GM12878 (cell line): Measurements from ENCODE around the gene CASQ1. TPM values are rescaled to one million over a fixed set of nuclear protein-coding genes. Genes with fewer than 3 reads are reported as not detected.

Experiments
- ATAC-seq: fragments of 200-7000 bp; cut with Tn5 transposase; 3 replicates; pipeline ENCODE4 v1.9.1; 2020; ENCODE audit warnings: mild to moderate bottlenecking, moderate library complexity
- BruUV-seq: library from RNA; stranded (reverse); fragments of 400-500 nt; replicated peaks from 2 replicates; lab custom pipeline; 2021; lab: Mats Ljungman, UMichigan
- CTCF ChIA-PET: fragments of 300-600 bp; sonication (Branson Sonifier 250); formaldehyde crosslinking; extraction: SDS; loops from one replicate; lab custom pipeline; 2021; ENCODE audit warnings: inconsistent platforms; lab: Yijun Ruan, JAX
- POLR2A ChIA-PET: fragments of 350-600 bp; formaldehyde crosslinking; extraction: SDS; loops from one replicate; lab custom pipeline; 2021; ENCODE audit warnings: inconsistent platforms; lab: Charles Lee
- RAD21 ChIA-PET: fragments of 300-600 bp; sonication (Branson Sonifier 250); formaldehyde crosslinking; loops from one replicate; lab custom pipeline; 2023; ENCODE audit warnings: antibody characterized with exemption; ENCODE audit not compliant: unreplicated experiment; lab: Charles Lee
- SMC1A ChIA-PET: fragments of 300-600 bp; sonication (Branson Sonifier 250); formaldehyde crosslinking; loops from one replicate; lab custom pipeline; 2023; ENCODE audit not compliant: unreplicated experiment, uncharacterized antibody; lab: Charles Lee
- DNase-seq: peaks from one replicate; pipeline ENCODE4 v3.0.0-alpha.2; 2011; ENCODE audit warnings: low read depth, low spot score
- FAIRE-seq: peaks from 3 replicates; lab custom pipeline; 2011; peaks lifted over from hg19 to GRCh38; lab: Jason Lieb, UNC
- H2AFZ ChIP-seq: 2 replicates; pipeline ENCODE4 v1.6.0; 2011; ENCODE audit warnings: low read depth, low read length, control low read depth; ENCODE audit not compliant: control insufficient read depth
- H3K27ac ChIP-seq: 2 replicates; pipeline ENCODE4 v1.5.1; 2011; ENCODE audit warnings: control low read depth; ENCODE audit not compliant: control insufficient read depth, insufficient read depth
- H3K27me3 ChIP-seq, 2 experiments: replicated peaks in 1 of 2; 2 replicates each; pipeline versions ENCODE4 v1.6.0 to v1.6.1; 2011; ENCODE audit warnings: low read length in 1 of 2; ENCODE audit not compliant: control insufficient read depth in 2 of 2, insufficient read depth in 2 of 2
- H3K36me3 ChIP-seq, 2 experiments: 2 replicates each; pipeline ENCODE4 v1.5.1; 2011; ENCODE audit warnings: low read length in 1 of 2; ENCODE audit not compliant: control insufficient read depth in 2 of 2, insufficient read depth in 2 of 2
- H3K4me1 ChIP-seq: 2 replicates; pipeline ENCODE4 v1.6.1; 2011; ENCODE audit warnings: mild to moderate bottlenecking, low read length, moderate library complexity, mixed read lengths; ENCODE audit not compliant: control insufficient read depth, insufficient read depth
- H3K4me2 ChIP-seq: 2 replicates; pipeline ENCODE4 v1.6.0; 2011; ENCODE audit warnings: control low read depth; ENCODE audit not compliant: control insufficient read depth, insufficient read depth
- H3K4me3 ChIP-seq: fragments of 200-600 bp; sonication (generic); 2 replicates; pipeline ENCODE4 v1.5.1; 2016
- H3K79me2 ChIP-seq: 2 replicates; pipeline ENCODE4 v1.6.0; 2011; ENCODE audit warnings: low read length; ENCODE audit not compliant: control insufficient read depth, insufficient read depth
- H3K9ac ChIP-seq: 2 replicates; pipeline ENCODE4 v1.8.0; 2011; ENCODE audit warnings: low read length, control low read depth, mixed read lengths; ENCODE audit not compliant: control insufficient read depth, insufficient read depth
- H3K9me3 ChIP-seq: replicated peaks from 3 replicates; pipeline ENCODE4 v1.5.1; 2011; ENCODE audit warnings: mild to moderate bottlenecking, low read length; ENCODE audit not compliant: control insufficient read depth, insufficient read depth
- H4K20me1 ChIP-seq: 2 replicates; pipeline ENCODE4 v1.6.0; 2011; ENCODE audit not compliant: control insufficient read depth, insufficient read depth
- EED ChIP-seq: sonication (generic); IDR thresholded peaks from 2 replicates; pipeline ENCODE4 v1.6.1; 2016; ENCODE audit warnings: antibody characterized with exemption, low read depth
- EGR1 ChIP-seq, 2 experiments: IDR thresholded peaks; 1 replicate in 1 of 2; 2 replicates in 1 of 2; pipeline ENCODE4 v1.6.1; 2011 to 2012; ENCODE audit warnings: low read depth in 2 of 2, low read length in 2 of 2, borderline replicate concordance in 1 of 2, mild to moderate bottlenecking in 1 of 2, moderate library complexity in 1 of 2
- KDM1A ChIP-seq: fragments of 200-600 bp; sonication (generic); IDR thresholded peaks from 2 replicates; pipeline ENCODE4 v1.6.1; 2016; ENCODE audit warnings: borderline replicate concordance
- NFIC ChIP-seq: IDR thresholded peaks from 2 replicates; pipeline ENCODE4 v1.6.1; 2012; ENCODE audit warnings: low read depth, mild to moderate bottlenecking, inconsistent platforms, low read length, moderate library complexity
- NR2C1 ChIP-seq: fragments of 450-650 bp; IDR thresholded peaks from 2 replicates; pipeline ENCODE4 v1.6.1; 2017; ENCODE audit warnings: antibody characterized with exemption, mild to moderate bottlenecking, moderate library complexity
- RAD51 ChIP-seq: fragments of 450-650 bp; IDR thresholded peaks from 2 replicates; pipeline ENCODE4 v1.6.1; 2016; ENCODE audit warnings: moderate library complexity, mild to moderate bottlenecking, inconsistent platforms
- SPI1 ChIP-seq: IDR thresholded peaks from 2 replicates; pipeline ENCODE4 v1.6.1; 2011; ENCODE audit warnings: low read depth, mild to moderate bottlenecking, low read length, moderate library complexity, borderline replicate concordance; ENCODE audit not compliant: insufficient read depth
- ZNF217 ChIP-seq: fragments of 450-650 bp; IDR thresholded peaks from 2 replicates; pipeline ENCODE4 v1.6.1; 2017; ENCODE audit warnings: antibody characterized with exemption, mild to moderate bottlenecking
- ZNF24 ChIP-seq: fragments of 450-650 bp; IDR thresholded peaks from 2 replicates; pipeline ENCODE4 v1.6.1; 2017; ENCODE audit warnings: antibody characterized with exemption, mild to moderate bottlenecking
- WGBS: methylation state at CpG from one replicate; pipeline ENCODE4 v1.1.6; 2016; ENCODE audit warnings: low lambda C conversion rate; ENCODE audit not compliant: insufficient replicate concordance, insufficient coverage; ENCODE audit errors: missing lambda C conversion rate; 5-methylcytosine and 5-hydroxymethylcytosine counted together
- in situ Hi-C: fragments of 300-500 bp; cut with MboI; formaldehyde crosslinking; loops from 9 replicates; pipeline ENCODE4 v1.14.3; 2018; ENCODE audit warnings: mixed read lengths
- intact Hi-C: fragments of 100-400 bp; cut with micrococcal nuclease; formaldehyde crosslinking; loops from one replicate; pipeline ENCODE4 v1.14.2; 2022; ENCODE audit not compliant: unreplicated experiment
- polyA plus RNA-seq, 11 experiments: library from polyadenylated mRNA; depleted of rRNA in 4 of 11; unstranded in 6 of 11; stranded (reverse) in 5 of 11; fragments of >200 nt; fragmentation: Nextera tagmentation in 4 of 11; fragmentation: Illumina TruSeq in 1 of 11; extraction: Ambion mirVana in 4 of 11; extraction: Trizol in 1 of 11; gene quantifications; 1 replicate in 1 of 11; 2 replicates in 10 of 11; pipeline versions ENCODE4 v1.2.1 to v1.2.3, GENCODE V29; 2011 to 2016; ENCODE audit warnings: inconsistent platforms in 2 of 11, missing spikeins in 2 of 11, low read depth in 1 of 11
- total RNA-seq, 4 experiments: library from RNA; depleted of rRNA in 3 of 4; stranded (reverse); fragments of >200 nt in 3 of 4; fragmentation: Illumina TruSeq in 1 of 4; extraction: Trizol in 1 of 4; gene quantifications; 2 replicates each; pipeline versions ENCODE4 v1.2.1 to v1.2.3, GENCODE V29; 2013 to 2021
- TF ChIP-seq, protein P1 (sequence below): IDR thresholded peaks from 2 replicates; pipeline ENCODE4 v1.6.1; 2011; ENCODE audit warnings: borderline replicate concordance, low read depth, mild to moderate bottlenecking, moderate library complexity, low read length; ENCODE audit not compliant: insufficient read depth, poor library complexity, severe bottlenecking
- TF ChIP-seq, protein P2 (sequence below): fragments of 450-650 bp; formaldehyde crosslinking; IDR thresholded peaks from 2 replicates; pipeline ENCODE4 v1.4.0; 2022; ENCODE audit warnings: mild to moderate bottlenecking, moderate library complexity
- TF ChIP-seq, protein P3 (sequence below): fragments of 450-650 bp; IDR thresholded peaks from 2 replicates; pipeline ENCODE4 v1.6.1; 2016; ENCODE audit warnings: mild to moderate bottlenecking
- TF ChIP-seq, protein P4 (sequence below): fragments of 450-650 bp; IDR thresholded peaks from 2 replicates; pipeline ENCODE4 v1.6.1; 2017; ENCODE audit warnings: mild to moderate bottlenecking, moderate library complexity

The CASQ1 gene
- total and polyA plus RNA-seq, 10 of the 15 experiments (the other 5 are each of a cell fraction or from before 2014, with no cell fraction given): 0.10 to 0.77 (median 0.34) TPM

DNA sequence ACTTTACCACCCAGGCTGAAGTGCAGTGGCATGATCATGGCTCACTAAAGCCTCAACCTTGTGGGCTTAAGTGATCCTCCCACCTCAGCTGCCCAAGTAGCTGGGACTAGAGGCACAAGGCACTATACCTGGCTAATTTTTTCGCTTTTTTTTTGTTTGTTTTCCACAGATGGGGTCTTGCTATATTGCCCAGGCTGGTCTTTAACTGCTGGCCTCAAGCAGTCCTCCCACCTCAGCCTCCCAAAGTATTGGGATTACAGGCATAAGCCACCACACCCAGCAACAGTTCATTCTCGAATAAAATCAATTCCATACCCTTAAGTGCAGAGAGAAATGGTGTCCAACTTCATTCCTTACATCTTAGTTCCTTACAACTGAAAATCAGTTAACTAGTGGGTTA is 47.2 kb downstream of the CASQ1 start:
- Histone ChIP-seq H2AFZ (no peak overlapping the region), H3K9ac (no peak overlapping the region), H3K79me2 (no peaks in the 10 kb centered on the region; the same call in 1 of the 2 replicates), H3K4me3 (no peak overlapping the region), H3K27me3 (no peaks in the 10 kb centered on the region), H3K36me3 (peaks cover 9 to 27% of the 10 kb centered on the region in 2 experiments), H3K4me1 (peaks cover 4% of the 10 kb centered on the region; the same call in 1 of the 2 replicates), H4K20me1 (no peaks in the 10 kb centered on the region), H3K9me3 (no peaks in the 10 kb centered on the region), H3K4me2 (no peak overlapping the region), H3K27ac (peak overlapping the region; percentile 22)
- ATAC-seq (no peak), DNase-seq (no peak), FAIRE-seq (no peak)
- POLR2A ChIA-PET: no interaction called here
- RAD21 ChIA-PET: interaction anchor here (1.5 to 6.3 kb wide), 3 partner anchors 14 to 54 kb away, joined by 6 to 31 read pairs (median 6); no protein-coding TSS in a partner anchor
- CTCF ChIA-PET: interaction anchor here (1.1 to 7.2 kb wide), 8 partner anchors 15 to 191 kb away, joined by 3 to 116 read pairs (median 6); no protein-coding TSS in a partner anchor
- SMC1A ChIA-PET: interaction anchor here (1.4 to 5.8 kb wide), 3 partner anchors 9 to 45 kb away, joined by 5 to 19 read pairs (median 18); no protein-coding TSS in a partner anchor
- WGBS: 98% methylated on average over 2 of the region's 2 CpGs
- intact Hi-C loops: no loop called here
- no TSS peak for BruUV-seq
- in situ Hi-C loops: no loop called here
- TF ChIP-seq ZNF24: no peak
- no peak for TF ChIP-seq RAD51
- no peak for TF ChIP-seq KDM1A
- TF ChIP-seq, protein P1, sequence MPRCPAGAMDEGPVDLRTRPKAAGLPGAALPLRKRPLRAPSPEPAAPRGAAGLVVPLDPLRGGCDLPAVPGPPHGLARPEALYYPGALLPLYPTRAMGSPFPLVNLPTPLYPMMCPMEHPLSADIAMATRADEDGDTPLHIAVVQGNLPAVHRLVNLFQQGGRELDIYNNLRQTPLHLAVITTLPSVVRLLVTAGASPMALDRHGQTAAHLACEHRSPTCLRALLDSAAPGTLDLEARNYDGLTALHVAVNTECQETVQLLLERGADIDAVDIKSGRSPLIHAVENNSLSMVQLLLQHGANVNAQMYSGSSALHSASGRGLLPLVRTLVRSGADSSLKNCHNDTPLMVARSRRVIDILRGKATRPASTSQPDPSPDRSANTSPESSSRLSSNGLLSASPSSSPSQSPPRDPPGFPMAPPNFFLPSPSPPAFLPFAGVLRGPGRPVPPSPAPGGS: no peak
- TF ChIP-seq ZNF217: no peak
- TF ChIP-seq NR2C1: no peak
- no peak for TF ChIP-seq EGR1 (IDR thresholded peaks at IDR 0.05; ENCODE audit: borderline replicate concordance in 1 of 2, low read depth in 2 of 2, low read length in 2 of 2)
- no peak for TF ChIP-seq NFIC
- TF ChIP-seq SPI1: no peak
- no peak for TF ChIP-seq EED
- TF ChIP-seq, protein P2, sequence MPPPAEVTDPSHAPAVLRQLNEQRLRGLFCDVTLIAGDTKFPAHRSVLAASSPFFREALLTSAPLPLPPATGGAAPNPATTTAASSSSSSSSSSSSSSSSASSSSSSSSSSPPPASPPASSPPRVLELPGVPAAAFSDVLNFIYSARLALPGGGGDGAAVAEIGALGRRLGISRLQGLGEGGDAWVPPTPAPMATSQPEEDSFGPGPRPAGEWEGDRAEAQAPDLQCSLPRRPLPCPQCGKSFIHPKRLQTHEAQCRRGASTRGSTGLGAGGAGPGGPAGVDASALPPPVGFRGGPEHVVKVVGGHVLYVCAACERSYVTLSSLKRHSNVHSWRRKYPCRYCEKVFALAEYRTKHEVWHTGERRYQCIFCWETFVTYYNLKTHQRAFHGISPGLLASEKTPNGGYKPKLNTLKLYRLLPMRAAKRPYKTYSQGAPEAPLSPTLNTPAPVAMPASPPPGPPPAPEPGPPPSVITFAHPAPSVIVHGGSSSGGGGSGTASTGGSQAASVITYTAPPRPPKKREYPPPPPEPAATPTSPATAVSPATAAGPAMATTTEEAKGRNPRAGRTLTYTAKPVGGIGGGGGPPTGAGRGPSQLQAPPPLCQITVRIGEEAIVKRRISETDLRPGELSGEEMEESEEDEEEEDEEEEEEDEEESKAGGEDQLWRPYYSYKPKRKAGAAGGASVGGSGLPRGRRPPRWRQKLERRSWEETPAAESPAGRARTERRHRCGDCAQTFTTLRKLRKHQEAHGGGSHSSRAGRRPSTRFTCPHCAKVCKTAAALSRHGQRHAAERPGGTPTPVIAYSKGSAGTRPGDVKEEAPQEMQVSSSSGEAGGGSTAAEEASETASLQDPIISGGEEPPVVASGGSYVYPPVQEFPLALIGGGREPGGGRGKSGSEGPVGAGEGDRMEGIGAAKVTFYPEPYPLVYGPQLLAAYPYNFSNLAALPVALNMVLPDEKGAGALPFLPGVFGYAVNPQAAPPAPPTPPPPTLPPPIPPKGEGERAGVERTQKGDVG: no peak
- TF ChIP-seq, protein P3, sequence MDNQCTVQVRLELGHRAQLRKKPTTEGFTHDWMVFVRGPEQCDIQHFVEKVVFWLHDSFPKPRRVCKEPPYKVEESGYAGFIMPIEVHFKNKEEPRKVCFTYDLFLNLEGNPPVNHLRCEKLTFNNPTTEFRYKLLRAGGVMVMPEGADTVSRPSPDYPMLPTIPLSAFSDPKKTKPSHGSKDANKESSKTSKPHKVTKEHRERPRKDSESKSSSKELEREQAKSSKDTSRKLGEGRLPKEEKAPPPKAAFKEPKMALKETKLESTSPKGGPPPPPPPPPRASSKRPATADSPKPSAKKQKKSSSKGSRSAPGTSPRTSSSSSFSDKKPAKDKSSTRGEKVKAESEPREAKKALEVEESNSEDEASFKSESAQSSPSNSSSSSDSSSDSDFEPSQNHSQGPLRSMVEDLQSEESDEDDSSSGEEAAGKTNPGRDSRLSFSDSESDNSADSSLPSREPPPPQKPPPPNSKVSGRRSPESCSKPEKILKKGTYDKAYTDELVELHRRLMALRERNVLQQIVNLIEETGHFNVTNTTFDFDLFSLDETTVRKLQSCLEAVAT: no peak
- TF ChIP-seq, protein P4, sequence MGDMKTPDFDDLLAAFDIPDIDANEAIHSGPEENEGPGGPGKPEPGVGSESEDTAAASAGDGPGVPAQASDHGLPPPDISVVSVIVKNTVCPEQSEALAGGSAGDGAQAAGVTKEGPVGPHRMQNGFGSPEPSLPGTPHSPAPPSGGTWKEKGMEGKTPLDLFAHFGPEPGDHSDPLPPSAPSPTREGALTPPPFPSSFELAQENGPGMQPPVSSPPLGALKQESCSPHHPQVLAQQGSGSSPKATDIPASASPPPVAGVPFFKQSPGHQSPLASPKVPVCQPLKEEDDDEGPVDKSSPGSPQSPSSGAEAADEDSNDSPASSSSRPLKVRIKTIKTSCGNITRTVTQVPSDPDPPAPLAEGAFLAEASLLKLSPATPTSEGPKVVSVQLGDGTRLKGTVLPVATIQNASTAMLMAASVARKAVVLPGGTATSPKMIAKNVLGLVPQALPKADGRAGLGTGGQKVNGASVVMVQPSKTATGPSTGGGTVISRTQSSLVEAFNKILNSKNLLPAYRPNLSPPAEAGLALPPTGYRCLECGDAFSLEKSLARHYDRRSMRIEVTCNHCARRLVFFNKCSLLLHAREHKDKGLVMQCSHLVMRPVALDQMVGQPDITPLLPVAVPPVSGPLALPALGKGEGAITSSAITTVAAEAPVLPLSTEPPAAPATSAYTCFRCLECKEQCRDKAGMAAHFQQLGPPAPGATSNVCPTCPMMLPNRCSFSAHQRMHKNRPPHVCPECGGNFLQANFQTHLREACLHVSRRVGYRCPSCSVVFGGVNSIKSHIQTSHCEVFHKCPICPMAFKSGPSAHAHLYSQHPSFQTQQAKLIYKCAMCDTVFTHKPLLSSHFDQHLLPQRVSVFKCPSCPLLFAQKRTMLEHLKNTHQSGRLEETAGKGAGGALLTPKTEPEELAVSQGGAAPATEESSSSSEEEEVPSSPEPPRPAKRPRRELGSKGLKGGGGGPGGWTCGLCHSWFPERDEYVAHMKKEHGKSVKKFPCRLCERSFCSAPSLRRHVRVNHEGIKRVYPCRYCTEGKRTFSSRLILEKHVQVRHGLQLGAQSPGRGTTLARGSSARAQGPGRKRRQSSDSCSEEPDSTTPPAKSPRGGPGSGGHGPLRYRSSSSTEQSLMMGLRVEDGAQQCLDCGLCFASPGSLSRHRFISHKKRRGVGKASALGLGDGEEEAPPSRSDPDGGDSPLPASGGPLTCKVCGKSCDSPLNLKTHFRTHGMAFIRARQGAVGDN: no peak
